ENCODE measurements around the gene TLCD5.

TLCD5 gene

GRCh38 chr11:120324932-120325810, at the start of gene TLCD5 (continued):
- TF ChIP-seq ZNF518A (tag by site-specific recombination; conservative IDR thresholded peaks at IDR 0.05; ENCODE audit: low read depth) = no peak
- no peak for TF ChIP-seq ZBTB1 (tag by site-specific recombination; IDR thresholded peaks at IDR 0.05)
- no peak for TF ChIP-seq KLF10 (tag by site-specific recombination; IDR thresholded peaks at IDR 0.05)
- TF ChIP-seq ZNF221 (tag by site-specific recombination; IDR thresholded peaks at IDR 0.05; ENCODE audit: borderline replicate concordance) = no peak
- TF ChIP-seq GLI2 (tag by site-specific recombination; IDR thresholded peaks at IDR 0.05; ENCODE audit: borderline replicate concordance, low read depth) = no peak
- 0 out of 2 replicates have a peak, but pooled peaks have one; percentile 47 for TF ChIP-seq TRIM28 (IDR thresholded peaks at IDR 0.05; ENCODE audit: borderline replicate concordance, low read length)
- peak; percentile 33; the same call in 1 of the 2 replicates for TF ChIP-seq ZNF366 (tag by site-specific recombination; conservative IDR thresholded peaks at IDR 0.05)
- peak; percentile 58; the same call in 1 of the 2 replicates for TF ChIP-seq ZSCAN30 (tag by site-specific recombination; IDR thresholded peaks at IDR 0.05)
- peak; percentile 56 for TF ChIP-seq PBX3 (CRISPR knock-in tag; IDR thresholded peaks at IDR 0.05)
- no peak for TF ChIP-seq ZNF214 (tag by site-specific recombination; IDR thresholded peaks at IDR 0.05; ENCODE audit: borderline replicate concordance)
- no peak for TF ChIP-seq ZNF670 (tag by site-specific recombination; IDR thresholded peaks at IDR 0.05; ENCODE audit: low read depth)
- no peak for TF ChIP-seq ZNF473 (tag by site-specific recombination; IDR thresholded peaks at IDR 0.05)
- TF ChIP-seq MEIS1 (CRISPR knock-in tag; IDR thresholded peaks at IDR 0.05; ENCODE audit: borderline replicate concordance) = no peak
- no peak for TF ChIP-seq SETDB1 (IDR thresholded peaks at IDR 0.05; ENCODE audit: insufficient read length, low read length)
- TF ChIP-seq BCL11A (tag by site-specific recombination; IDR thresholded peaks at IDR 0.05; ENCODE audit: low read depth) = no peak
- 0 out of 2 replicates have a peak, but pooled peaks have one; percentile 34 for TF ChIP-seq ZNF843 (tag by site-specific recombination; IDR thresholded peaks at IDR 0.05)
- 0 out of 2 replicates have a peak, but pooled peaks have one; percentile 17 for TF ChIP-seq ZNF76 (tag by site-specific recombination; IDR thresholded peaks at IDR 0.05; ENCODE audit: borderline replicate concordance, low read depth)
- TF ChIP-seq ZNF274 (IDR thresholded peaks at IDR 0.05; ENCODE audit: low read length) = no peak
- no peak for TF ChIP-seq ZNF274 (tag by site-specific recombination; IDR thresholded peaks at IDR 0.05; ENCODE audit: borderline replicate concordance)
- no peak for TF ChIP-seq ZNF202 (tag by site-specific recombination; IDR thresholded peaks at IDR 0.05; ENCODE audit: borderline replicate concordance)
- TF ChIP-seq ZNF530 (tag by site-specific recombination; IDR thresholded peaks at IDR 0.05; ENCODE audit: low read depth) = no peak
- TF ChIP-seq IKZF3 (tag by site-specific recombination; IDR thresholded peaks at IDR 0.05) = peak; percentile 63; the same call in 1 of the 2 replicates
- no peak for TF ChIP-seq ZNF792 (tag by site-specific recombination; IDR thresholded peaks at IDR 0.05)
- TF ChIP-seq SALL2 (tag by site-specific recombination; IDR thresholded peaks at IDR 0.05; ENCODE audit: borderline replicate concordance) = no peak
- TF ChIP-seq ZNF292 (tag by site-specific recombination; IDR thresholded peaks at IDR 0.05; ENCODE audit: borderline replicate concordance, low read depth) = no peak
- TF ChIP-seq ZNF433 (tag by site-specific recombination; IDR thresholded peaks at IDR 0.05; ENCODE audit: low read depth) = no peak
- no peak for TF ChIP-seq KLF17 (tag by site-specific recombination; IDR thresholded peaks at IDR 0.05)
- TF ChIP-seq ZSCAN4 (tag by site-specific recombination; IDR thresholded peaks at IDR 0.05) = no peak
- TF ChIP-seq ZNF449 (tag by site-specific recombination; IDR thresholded peaks at IDR 0.05) = no peak

All from HEK293 (cell line).